Erythroblast (primary cell): Measurements from ENCODE around the gene PCDHB7.
"Not testable (repeated sequence)": the region's sequence is repeated elsewhere in the genome, so short reads cannot be mapped to it uniquely, and the experiment has no call there.

Experiments used
- GATA1 ChIP-seq: IDR thresholded peaks from 2 replicates; pipeline ENCODE4 v1.6.1; 2011; ENCODE audit warnings: low read depth, mild to moderate bottlenecking, control low read depth, low read length, moderate library complexity
- POLR2A ChIP-seq: IDR thresholded peaks from 2 replicates; pipeline ENCODE4 v1.6.1; 2011; ENCODE audit warnings: mild to moderate bottlenecking, low read length

DNA sequence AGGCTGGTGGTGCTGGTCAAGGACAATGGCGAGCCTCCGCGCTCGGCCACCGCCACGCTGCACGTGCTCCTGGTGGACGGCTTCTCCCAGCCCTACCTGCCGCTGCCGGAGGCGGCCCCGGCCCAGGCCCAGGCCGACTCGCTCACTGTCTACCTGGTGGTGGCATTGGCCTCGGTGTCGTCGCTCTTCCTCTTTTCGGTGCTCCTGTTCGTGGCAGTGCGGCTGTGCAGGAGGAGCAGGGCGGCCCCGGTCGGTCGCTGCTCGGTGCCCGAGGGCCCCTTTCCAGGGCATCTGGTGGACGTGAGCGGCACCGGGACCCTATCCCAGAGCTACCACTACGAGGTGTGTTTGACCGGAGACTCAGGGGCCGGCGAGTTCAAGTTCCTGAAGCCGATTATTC, 35.1 kb upstream of the PCDHB7 start:
- not testable (repeated sequence) for TF ChIP-seq POLR2A, GATA1
